Measurements from ENCODE around the gene OSBPL6.

The OSBPL6 gene

DNA sequence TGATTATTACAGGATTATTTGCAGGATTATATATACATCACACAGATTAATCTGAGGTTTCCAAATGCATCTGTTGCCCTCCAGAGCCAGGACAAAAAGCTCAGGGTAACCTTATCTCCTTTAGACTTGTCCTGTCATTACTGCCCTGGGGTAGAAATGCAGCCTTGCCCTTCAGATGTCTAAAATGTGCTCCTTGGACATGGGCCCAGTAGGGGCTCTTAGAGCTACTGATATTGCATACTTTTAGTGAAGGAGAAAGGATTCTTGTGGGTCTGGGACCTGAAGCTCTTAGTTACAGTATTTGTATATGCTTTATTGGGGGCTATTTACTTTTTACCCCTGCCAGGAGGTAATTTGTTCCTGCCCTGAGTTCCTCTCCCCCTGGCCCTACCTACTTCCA is 200.5 kb downstream of the OSBPL6 start:
- Histone ChIP-seq H3K9ac (ENCODE audit: insufficient read length) (no peak overlapping the region), H3K9me3 (ENCODE audit: low read depth, low read length) (no peaks in the 10 kb centered on the region), H3K27ac (no peak overlapping the region), H3K4me3 (no peak overlapping the region), H3K36me3 (ENCODE audit: insufficient read depth, low read length) (no peaks in the 10 kb centered on the region)
- TF ChIP-seq POLR2AphosphoS5 (IDR thresholded peaks at IDR 0.05; ENCODE audit: borderline replicate concordance, low read depth, low read length) (no peak), FOXP2 (optimal IDR thresholded peaks at IDR 0.05; ENCODE audit: control extremely low read depth, extremely low read length, insufficient read depth) (no peak), EZH2 (IDR thresholded peaks at IDR 0.05) (no peak)
- DNase-seq (ENCODE audit: low read depth, low spot score) = no peak

DNA sequence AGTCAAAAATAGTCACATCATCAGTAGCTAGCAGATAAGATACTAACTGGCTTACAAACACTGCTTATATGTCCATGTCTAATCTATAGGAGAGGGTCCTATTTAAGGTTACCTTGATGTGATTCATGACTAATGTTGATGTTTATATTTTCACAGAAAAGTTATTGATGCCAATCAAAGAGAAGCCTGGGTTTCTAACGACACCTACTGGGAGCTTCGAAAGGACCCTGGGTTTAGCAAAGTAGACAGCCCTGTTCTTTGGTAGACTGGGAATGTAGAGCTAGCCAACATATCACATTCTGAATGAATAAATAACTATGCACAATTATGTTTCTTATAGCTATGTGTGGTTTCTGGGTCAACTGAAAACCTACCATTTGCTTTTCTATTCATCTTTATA is 201.0 kb downstream of the OSBPL6 start:
- DNase-seq (ENCODE audit: low read depth, low spot score) = no peak
- no peaks in the 10 kb centered on the region for H3K36me3 ChIP-seq (ENCODE audit: insufficient read depth, low read length)
- TF ChIP-seq FOXP2 (optimal IDR thresholded peaks at IDR 0.05; ENCODE audit: control extremely low read depth, extremely low read length, insufficient read depth) = no peak
- no peak for TF ChIP-seq POLR2AphosphoS5 (IDR thresholded peaks at IDR 0.05; ENCODE audit: borderline replicate concordance, low read depth, low read length)
- no peak for TF ChIP-seq EZH2 (IDR thresholded peaks at IDR 0.05)
- no peak overlapping the region for H3K9ac ChIP-seq (ENCODE audit: insufficient read length)
- no peak overlapping the region for H3K4me3 ChIP-seq
- H3K9me3 ChIP-seq (ENCODE audit: low read depth, low read length) = no peaks in the 10 kb centered on the region
- no peak overlapping the region for H3K27ac ChIP-seq

DNA sequence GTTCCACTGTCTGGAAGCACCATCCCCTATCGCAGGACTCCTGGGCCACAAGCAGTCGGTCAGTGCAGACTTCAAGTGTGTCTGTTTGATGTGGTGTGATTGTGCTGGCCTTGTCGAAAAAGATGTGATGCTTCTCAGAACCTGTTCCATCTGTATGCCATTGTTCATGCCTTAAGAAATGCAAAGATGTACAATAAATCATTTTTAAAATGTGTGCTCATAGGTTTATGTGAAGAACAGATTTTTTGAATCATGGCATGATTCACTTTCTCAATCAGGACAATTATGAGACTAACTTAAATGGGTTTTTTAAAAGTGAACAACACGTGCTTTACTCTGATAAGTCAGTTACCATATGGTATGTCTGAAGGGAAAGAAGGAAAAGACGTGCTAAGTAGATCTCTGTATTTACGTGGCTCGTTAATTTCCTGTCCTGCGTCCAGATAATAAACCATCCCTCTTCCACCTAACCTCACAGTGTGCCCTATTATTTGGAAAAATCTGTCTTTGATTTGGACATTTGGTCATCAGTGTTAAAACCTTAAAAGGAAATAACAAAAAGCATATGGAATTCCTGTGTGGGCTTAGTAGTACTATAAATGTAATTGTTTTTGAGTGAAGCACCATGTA is 201.7 kb downstream of the OSBPL6 start:
- Histone ChIP-seq H3K4me3 (no peak overlapping the region), H3K36me3 (ENCODE audit: insufficient read depth, low read length) (no peaks in the 10 kb centered on the region), H3K9me3 (ENCODE audit: low read depth, low read length) (no peaks in the 10 kb centered on the region), H3K9ac (ENCODE audit: insufficient read length) (no peak overlapping the region), H3K27ac (no peak overlapping the region)
- no peak for DNase-seq (ENCODE audit: low read depth, low spot score)
- TF ChIP-seq FOXP2 (optimal IDR thresholded peaks at IDR 0.05; ENCODE audit: control extremely low read depth, extremely low read length, insufficient read depth) (no peak), POLR2AphosphoS5 (IDR thresholded peaks at IDR 0.05; ENCODE audit: borderline replicate concordance, low read depth, low read length) (no peak), EZH2 (IDR thresholded peaks at IDR 0.05) (no peak)

GRCh38 chr2:178397002-178397605 is 202.8 kb downstream of the OSBPL6 start:
- H3K4me3 ChIP-seq = no peak overlapping the region
- TF ChIP-seq EZH2 (IDR thresholded peaks at IDR 0.05) (no peak), FOXP2 (optimal IDR thresholded peaks at IDR 0.05; ENCODE audit: control extremely low read depth, extremely low read length, insufficient read depth) (no peak), POLR2AphosphoS5 (IDR thresholded peaks at IDR 0.05; ENCODE audit: borderline replicate concordance, low read depth, low read length) (no peak)
- H3K27ac ChIP-seq = no peak overlapping the region
- no peak overlapping the region for H3K9ac ChIP-seq (ENCODE audit: insufficient read length)
- no peak for DNase-seq (ENCODE audit: low read depth, low spot score)
- H3K36me3 ChIP-seq (ENCODE audit: insufficient read depth, low read length) = no peaks in the 10 kb centered on the region
- H3K9me3 ChIP-seq (ENCODE audit: low read depth, low read length) = no peaks in the 10 kb centered on the region

GRCh38 chr2:178401994-178402437 is 207.7 kb downstream of the OSBPL6 start:
- Histone ChIP-seq H3K9ac (ENCODE audit: insufficient read length) (no peak overlapping the region), H3K4me3 (no peak overlapping the region), H3K9me3 (ENCODE audit: low read depth, low read length) (no peaks in the 10 kb centered on the region), H3K36me3 (ENCODE audit: insufficient read depth, low read length) (no peaks in the 10 kb centered on the region), H3K27ac (no peak overlapping the region)
- no peak for TF ChIP-seq EZH2 (IDR thresholded peaks at IDR 0.05)
- no peak for TF ChIP-seq FOXP2 (optimal IDR thresholded peaks at IDR 0.05; ENCODE audit: control extremely low read depth, extremely low read length, insufficient read depth)
- TF ChIP-seq POLR2AphosphoS5 (IDR thresholded peaks at IDR 0.05; ENCODE audit: borderline replicate concordance, low read depth, low read length) = no peak
- DNase-seq (ENCODE audit: low read depth, low spot score) = no peak

GRCh38 chr2:178403671-178404306 is 209.5 kb downstream of the OSBPL6 start:
- no peak for DNase-seq (ENCODE audit: low read depth, low spot score)
- Histone ChIP-seq H3K36me3 (ENCODE audit: insufficient read depth, low read length) (no peaks in the 10 kb centered on the region), H3K9ac (ENCODE audit: insufficient read length) (no peak overlapping the region), H3K4me3 (no peak overlapping the region), H3K27ac (no peak overlapping the region), H3K9me3 (ENCODE audit: low read depth, low read length) (no peaks in the 10 kb centered on the region)
- TF ChIP-seq EZH2 (IDR thresholded peaks at IDR 0.05) (no peak), FOXP2 (optimal IDR thresholded peaks at IDR 0.05; ENCODE audit: control extremely low read depth, extremely low read length, insufficient read depth) (no peak), POLR2AphosphoS5 (IDR thresholded peaks at IDR 0.05; ENCODE audit: borderline replicate concordance, low read depth, low read length) (no peak)

DNA sequence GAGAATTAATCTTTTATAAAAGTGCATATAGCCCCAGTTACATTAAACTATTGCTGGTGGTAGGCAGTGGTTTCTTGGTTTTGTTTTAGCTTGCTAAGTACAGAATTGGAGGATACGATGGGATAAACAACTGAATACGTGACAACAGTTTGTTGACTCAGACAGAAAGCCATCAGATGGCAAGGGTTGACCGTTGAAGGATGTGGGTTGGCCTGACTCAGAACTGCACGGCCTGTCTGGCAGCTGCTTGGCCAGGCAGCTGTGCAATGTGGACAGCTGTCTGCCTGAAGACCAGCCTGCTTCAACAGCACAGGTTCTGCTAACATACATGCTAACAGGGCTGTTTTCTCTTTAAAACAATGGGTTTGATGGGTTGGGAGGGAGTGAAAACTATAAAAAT is 210.1 kb downstream of the OSBPL6 start:
- no peak overlapping the region for H3K9ac ChIP-seq (ENCODE audit: insufficient read length)
- no peaks in the 10 kb centered on the region for H3K36me3 ChIP-seq (ENCODE audit: insufficient read depth, low read length)
- H3K9me3 ChIP-seq (ENCODE audit: low read depth, low read length) = no peaks in the 10 kb centered on the region
- H3K27ac ChIP-seq = no peak overlapping the region
- H3K4me3 ChIP-seq = no peak overlapping the region
- DNase-seq (ENCODE audit: low read depth, low spot score) = no peak
- TF ChIP-seq EZH2 (IDR thresholded peaks at IDR 0.05) (no peak), POLR2AphosphoS5 (IDR thresholded peaks at IDR 0.05; ENCODE audit: borderline replicate concordance, low read depth, low read length) (no peak), FOXP2 (optimal IDR thresholded peaks at IDR 0.05; ENCODE audit: control extremely low read depth, extremely low read length, insufficient read depth) (no peak)

GRCh38 chr2:178409261-178409660 is 214.9 kb downstream of the OSBPL6 start:
- TF ChIP-seq POLR2AphosphoS5 (IDR thresholded peaks at IDR 0.05; ENCODE audit: borderline replicate concordance, low read depth, low read length) = no peak
- no peak for DNase-seq (ENCODE audit: low read depth, low spot score)
- no peaks in the 10 kb centered on the region for H3K9me3 ChIP-seq (ENCODE audit: low read depth, low read length)
- H3K27ac ChIP-seq = no peak overlapping the region
- H3K36me3 ChIP-seq (ENCODE audit: insufficient read depth, low read length) = no peaks in the 10 kb centered on the region
- H3K4me3 ChIP-seq = no peak overlapping the region
- H3K9ac ChIP-seq (ENCODE audit: insufficient read length) = no peak overlapping the region

All from SK-N-MC (cell line).